H1 (cell line): Measurements from ENCODE around the gene TBL1Y. TPM values are rescaled to one million over a fixed set of nuclear protein-coding genes. Genes with fewer than 3 reads are reported as not detected.
A peak's percentile ranks its signal among the peaks of the same experiment; 100 is the strongest.

Source experiments
- CTCF ChIA-PET: fragments of 300-600 bp; sonication (Branson Sonifier 250); formaldehyde crosslinking; loops from one replicate; lab custom pipeline; 2021; ENCODE audit not compliant: partially characterized antibody; lab: Charles Lee
- POLR2A ChIA-PET: fragments of 300-600 bp; sonication (Branson Sonifier 250); formaldehyde crosslinking; loops from one replicate; lab custom pipeline; 2021; ENCODE audit warnings: inconsistent platforms; ENCODE audit not compliant: partially characterized antibody; lab: Charles Lee
- DNase-seq, 2 experiments: peaks; one replicate each; pipeline versions ENCODE4 v3.0.0 to v3.0.0-alpha.2; 2010 to 2022; ENCODE audit warnings: low spot score in 2 of 2, low read depth in 1 of 2, mixed read lengths in 1 of 2
- FAIRE-seq: peaks from 2 replicates; lab custom pipeline; 2011; peaks lifted over from hg19 to GRCh38; lab: Jason Lieb, UNC
- H2AFZ ChIP-seq: 2 replicates; pipeline ENCODE4 v1.8.1; 2012; ENCODE audit warnings: low read length, inconsistent platforms
- H2AK5ac ChIP-seq: 2 replicates; pipeline ENCODE4 v1.6.1; 2013; ENCODE audit warnings: low read depth, low read length
- H2BK120ac ChIP-seq: replicated peaks from 2 replicates; pipeline ENCODE3; 2013; ENCODE audit warnings: low read depth, low read length, inconsistent platforms
- H2BK12ac ChIP-seq: 2 replicates; pipeline ENCODE4 v1.6.1; 2013; ENCODE audit warnings: low read depth, low read length
- H2BK15ac ChIP-seq: 2 replicates; pipeline ENCODE4 v1.6.1; 2013; ENCODE audit warnings: low read length
- H2BK20ac ChIP-seq: 2 replicates; pipeline ENCODE4 v1.6.1; 2013; ENCODE audit warnings: low read length
- H2BK5ac ChIP-seq: 2 replicates; pipeline ENCODE4 v1.6.1; 2013; ENCODE audit warnings: low read depth, low read length
- H3K14ac ChIP-seq: 2 replicates; pipeline ENCODE4 v1.6.1; 2013; ENCODE audit warnings: inconsistent platforms; ENCODE audit not compliant: insufficient read length
- H3K18ac ChIP-seq: 2 replicates; pipeline ENCODE4 v1.6.1; 2013; ENCODE audit warnings: low read length; ENCODE audit errors: extremely low read depth
- H3K23ac ChIP-seq: 2 replicates; pipeline ENCODE4 v1.6.1; 2013; ENCODE audit warnings: inconsistent platforms; ENCODE audit not compliant: insufficient read length
- H3K23me2 ChIP-seq: 2 replicates; pipeline ENCODE4 v1.6.1; 2013; ENCODE audit warnings: low read depth, low read length
- H3K27ac ChIP-seq: 2 replicates; pipeline ENCODE4 v1.6.1; 2011; ENCODE audit warnings: low read depth, low read length, inconsistent platforms
- H3K27me3 ChIP-seq, 4 experiments: replicated peaks in 1 of 4; 1 replicate in 1 of 4; 2 replicates in 3 of 4; pipeline versions ENCODE4 v1.6.1 to v1.8.1; 2011 to 2013; ENCODE audit warnings: low read length in 3 of 4, mild to moderate bottlenecking in 3 of 4, inconsistent platforms in 2 of 4, mixed read lengths in 2 of 4, moderate library complexity in 1 of 4; ENCODE audit not compliant: control insufficient read depth in 3 of 4, insufficient read depth in 3 of 4; ENCODE audit errors: extremely low read depth in 1 of 4
- H3K36me3 ChIP-seq, 4 experiments: 2 replicates each; pipeline versions ENCODE4 v1.6.1 to v1.8.1; 2011 to 2013; ENCODE audit warnings: mild to moderate bottlenecking in 4 of 4, low read length in 3 of 4, moderate library complexity in 2 of 4, control low read depth in 1 of 4, inconsistent platforms in 1 of 4; ENCODE audit not compliant: insufficient read depth in 4 of 4, control insufficient read depth in 2 of 4
- H3K4ac ChIP-seq: replicated peaks from 2 replicates; pipeline ENCODE3; 2013; ENCODE audit warnings: low read length, low read depth, mixed read lengths, inconsistent platforms; ENCODE audit not compliant: insufficient read length
- H3K4me1 ChIP-seq, 4 experiments: replicated peaks in 1 of 4; 1 replicate in 1 of 4; 2 replicates in 3 of 4; pipeline versions ENCODE4 v1.6.1 to v1.8.1; 2011 to 2013; ENCODE audit warnings: low read length in 3 of 4, inconsistent platforms in 2 of 4, mixed read lengths in 1 of 4; ENCODE audit not compliant: insufficient read depth in 4 of 4, control insufficient read depth in 3 of 4
- H3K4me2 ChIP-seq, 2 experiments: 2 replicates each; pipeline versions ENCODE4 v1.6.1 to v1.8.1; 2011 to 2013; ENCODE audit warnings: low read depth in 2 of 2, low read length in 2 of 2, control low read depth in 1 of 2, inconsistent platforms in 1 of 2, mild to moderate bottlenecking in 1 of 2; ENCODE audit not compliant: insufficient read depth in 1 of 2
- H3K4me3 ChIP-seq, 4 experiments: fragments of 200-600, 300-600 bp in 1 of 4; sonication (generic), shearing (Covaris generic), sonication (Bioruptor Twin) in 1 of 4; 2 replicates each; pipeline versions ENCODE4 v1.5.1 to v1.8.1; 2011 to 2016; ENCODE audit warnings: low read length in 4 of 4, low read depth in 3 of 4, control low read depth in 2 of 4, inconsistent platforms in 2 of 4, mild to moderate bottlenecking in 2 of 4, mixed read lengths in 1 of 4, moderate library complexity in 1 of 4; ENCODE audit not compliant: insufficient read depth in 2 of 4; ENCODE audit errors: extremely low read depth in 1 of 4
- H3K56ac ChIP-seq: replicated peaks from 2 replicates; pipeline ENCODE3; 2013; ENCODE audit warnings: low read depth, mild to moderate bottlenecking, mixed read lengths, low read length, inconsistent platforms; ENCODE audit not compliant: insufficient read length
- H3K79me1 ChIP-seq: 2 replicates; pipeline ENCODE4 v1.6.1; 2013; ENCODE audit warnings: low read depth, low read length, control low read depth
- H3K79me2 ChIP-seq, 2 experiments: 2 replicates each; pipeline versions ENCODE4 v1.6.1 to v1.8.1; 2012 to 2013; ENCODE audit warnings: low read length in 2 of 2, mild to moderate bottlenecking in 2 of 2, inconsistent platforms in 1 of 2; ENCODE audit not compliant: insufficient read depth in 2 of 2, control insufficient read depth in 1 of 2
- H3K9ac ChIP-seq, 4 experiments: replicated peaks in 1 of 4; 1 replicate in 1 of 4; 2 replicates in 3 of 4; pipeline versions ENCODE4 v1.6.1 to v1.8.1; 2011 to 2013; ENCODE audit warnings: low read depth in 3 of 4, low read length in 3 of 4, control low read depth in 2 of 4, mild to moderate bottlenecking in 2 of 4, moderate library complexity in 2 of 4, inconsistent platforms in 1 of 4; ENCODE audit errors: extremely low read depth in 1 of 4
- H3K9me3 ChIP-seq, 2 experiments: 2 replicates each; pipeline versions ENCODE4 v1.6.1 to v1.8.1; 2012 to 2013; ENCODE audit warnings: mild to moderate bottlenecking in 2 of 2, moderate library complexity in 2 of 2, control low read depth in 1 of 2, inconsistent platforms in 1 of 2, low read depth in 1 of 2, low read length in 1 of 2, mixed read lengths in 1 of 2; ENCODE audit not compliant: insufficient read depth in 2 of 2
- H4K20me1 ChIP-seq, 2 experiments: replicated peaks in 1 of 2; 2 replicates each; pipeline versions ENCODE3 to v1.8.1; 2011 to 2013; ENCODE audit warnings: inconsistent platforms in 2 of 2, low read length in 2 of 2, mild to moderate bottlenecking in 1 of 2; ENCODE audit not compliant: insufficient read depth in 2 of 2, control insufficient read depth in 1 of 2
- H4K5ac ChIP-seq: 2 replicates; pipeline ENCODE4 v1.6.1; 2013; ENCODE audit warnings: low read length, low read depth, mixed read lengths, inconsistent platforms; ENCODE audit not compliant: insufficient read length
- H4K8ac ChIP-seq: 2 replicates; pipeline ENCODE4 v1.8.0; 2013; ENCODE audit warnings: mild to moderate bottlenecking, moderate library complexity, low read length, inconsistent platforms; ENCODE audit not compliant: insufficient read depth; ENCODE audit errors: extremely low read depth
- H4K91ac ChIP-seq: replicated peaks from 2 replicates; pipeline ENCODE3; 2013; ENCODE audit warnings: low read length, mixed read lengths, inconsistent platforms; ENCODE audit not compliant: insufficient read length
- KDM1A ChIP-seq: fragments of 200-600, 300-600 bp; sonication (generic); IDR thresholded peaks from 2 replicates; pipeline ENCODE4 v1.7.1; 2016; ENCODE audit warnings: mild to moderate bottlenecking, low read length, borderline replicate concordance
- TEAD4 ChIP-seq: IDR thresholded peaks from 2 replicates; pipeline ENCODE4 v1.6.1; 2012; ENCODE audit warnings: low read depth, low read length, inconsistent platforms, mixed read lengths
- WGBS, 2 experiments: shearing (Covaris generic) in 1 of 2; methylation state at CpG; one replicate each; pipeline versions ENCODE4 v1.1.6 to v1.1.7; 2013 to 2015; ENCODE audit warnings: low lambda C conversion rate in 2 of 2, mixed read lengths in 2 of 2, inconsistent platforms in 1 of 2, low coverage in 1 of 2, missing lambda C conversion rate in 1 of 2; ENCODE audit not compliant: insufficient replicate concordance in 2 of 2, insufficient coverage in 1 of 2, insufficient read length in 1 of 2; ENCODE audit errors: extremely low coverage in 1 of 2, missing lambda C conversion rate in 1 of 2; 5-methylcytosine and 5-hydroxymethylcytosine counted together
- polyA plus RNA-seq, 7 experiments: library from polyadenylated mRNA; depleted of rRNA in 3 of 7; stranded (reverse) in 5 of 7; unstranded in 2 of 7; fragments of >200 nt in 5 of 7; fragments of 200-250 nt in 2 of 7; gene quantifications; 1 replicate in 5 of 7; 2 replicates in 1 of 7; 4 replicates in 1 of 7; pipeline versions ENCODE4 v1.2.1 to v1.2.3, GENCODE V29; 2011 to 2013; ENCODE audit warnings: missing spikeins in 2 of 7, mixed read lengths in 2 of 7
- total RNA-seq: library from RNA; stranded (reverse); fragmentation: NEBNext Ultra II Directional; extraction: Animal tissue kit (Norgen Biotek cat#: 25700); gene quantifications from 2 replicates; pipeline ENCODE4 v1.2.1, GENCODE V29; 2021

TBL1Y gene
- total and polyA plus RNA-seq, 2 of the 8 experiments (the other 6 are each of a cell fraction or from before 2014, with no cell fraction given), result 2.5 to 4.2 TPM

DNA sequence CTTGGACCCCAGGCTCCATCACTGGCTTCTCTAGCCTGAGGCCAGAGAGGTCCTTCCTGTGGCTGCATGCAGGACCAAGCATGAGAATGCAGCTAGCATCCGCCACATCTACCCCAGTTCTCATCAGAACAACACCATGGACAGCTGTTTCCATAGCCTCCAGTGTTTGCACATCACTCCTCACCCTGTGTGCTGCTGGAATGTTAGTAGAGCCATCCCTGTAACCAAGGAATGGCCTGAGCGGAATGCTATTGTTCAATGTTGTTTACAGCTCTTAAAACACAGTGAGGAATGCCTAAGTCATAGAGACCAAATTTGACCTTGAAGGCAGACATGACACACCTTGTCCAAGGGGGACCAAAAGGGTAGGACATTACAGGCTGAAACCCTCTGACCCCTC lies 183.9 kb downstream of the TBL1Y start:
- Histone ChIP-seq H3K23ac (no peak overlapping the region), H4K20me1 (no peaks in the 10 kb centered on the region), H4K5ac (no peak overlapping the region), H2BK120ac (no peak overlapping the region), H3K36me3 (no peaks in the 10 kb centered on the region), H3K4me3 (no peak overlapping the region), H3K9me3 (no peaks in the 10 kb centered on the region), H2BK20ac (no peak overlapping the region), H2BK15ac (no peak overlapping the region)
- TF ChIP-seq KDM1A (no peak), TEAD4 (0 out of 2 replicates have a peak, but pooled peaks have one; percentile 33)
- TF ChIP-seq, all 59 proteins: peak for 1
- POLR2A ChIA-PET, result no interaction called here
- 89% methylated on average over 1 of the region's 2 CpGs; no CpG with 5 or more reads in 1 of the 2 experiments for WGBS, 2 experiments
- Histone ChIP-seq H3K4ac (no peak overlapping the region), H3K23me2 (no peaks in the 10 kb centered on the region), H3K4me1 (no peaks in the 10 kb centered on the region), H3K56ac (no peak overlapping the region), H3K79me1 (no peaks in the 10 kb centered on the region), H3K27me3 (no peaks in the 10 kb centered on the region), H4K91ac (no peak overlapping the region), H2BK12ac (no peak overlapping the region), H3K18ac (no peak overlapping the region), H2AK5ac (no peak overlapping the region), H3K27ac (no peak overlapping the region), H2BK5ac (no peak overlapping the region), H3K4me2 (no peak overlapping the region), H4K8ac (no peak overlapping the region), H3K14ac (no peak overlapping the region), H2AFZ (no peak overlapping the region), H3K9ac (no peak overlapping the region), H3K79me2 (no peaks in the 10 kb centered on the region)
- FAIRE-seq, result no peak
- CTCF ChIA-PET, result interaction anchor here (1.1 kb wide), 1 partner anchor 46 kb away, joined by 4 read pairs; no protein-coding TSS in a partner anchor
- no peak for DNase-seq
